Stomach (tissue), 9 donors: Measurements from ENCODE around the gene CHMP1A. TPM values are rescaled to one million over a fixed set of nuclear protein-coding genes. Genes with fewer than 3 reads are reported as not detected.
"Not testable (repeated sequence)": the region's sequence is repeated elsewhere in the genome, so short reads cannot be mapped to it uniquely, and the experiment has no call there.

Experiments
- DNase-seq, 2 donors: peaks; one replicate each; pipeline versions ENCODE4 v3.0.0 to v3.0.0-alpha.2; 2013 to 2019
- H3K27ac ChIP-seq, 5 donors: fragments of 200-600 bp in 4 of 5; sonication (generic) in 4 of 5; one replicate each; pipeline ENCODE4 v1.5.1; 2013 to 2019; ENCODE audit warnings: mild to moderate bottlenecking in 1 of 5, moderate library complexity in 1 of 5
- H3K27me3 ChIP-seq, 3 donors: fragments of 200-600 bp; sonication (generic); one replicate each; pipeline ENCODE4 v1.5.1; 2017 to 2019; ENCODE audit warnings: mixed run types in 1 of 3
- H3K36me3 ChIP-seq, 4 donors: fragments of 200-600 bp; sonication (generic); 1 replicate in 3 of 4; 2 replicates in 1 of 4; pipeline ENCODE4 v1.5.1; 2016 to 2019
- H3K4me1 ChIP-seq, 4 donors: fragments of 200-600 bp; sonication (generic); one replicate each; pipeline ENCODE4 v1.5.1; 2016 to 2019
- H3K4me3 ChIP-seq, 4 donors: fragments of 200-600 bp; sonication (generic) in 3 of 4; one replicate each; pipeline ENCODE4 v1.5.1; 2016 to 2019; ENCODE audit warnings: mild to moderate bottlenecking in 1 of 4
- H3K9me3 ChIP-seq, 4 donors: fragments of 200-600 bp; sonication (generic); one replicate each; pipeline ENCODE4 v1.5.1; 2016 to 2019
- EP300 ChIP-seq: sonication (generic); formaldehyde crosslinking; IDR thresholded peaks from one replicate; pipeline ENCODE4 v1.6.1; 2017; ENCODE audit warnings: antibody characterized with exemption
- POLR2A ChIP-seq, 4 donors: fragments of 450-650 bp; IDR thresholded peaks; one replicate each; pipeline ENCODE4 v1.6.1; 2016; ENCODE audit warnings: antibody characterized with exemption in 4 of 4, control low read depth in 2 of 4, mild to moderate bottlenecking in 1 of 4, moderate library complexity in 1 of 4
- POLR2AphosphoS5 ChIP-seq, 3 donors: sonication (generic); formaldehyde crosslinking; IDR thresholded peaks; one replicate each; pipeline ENCODE4 v1.6.1; 2016; ENCODE audit warnings: antibody characterized with exemption in 3 of 3
- WGBS, 5 donors: extraction: QIAGEN DNeasy Blood & Tissue Kit in 3 of 5; methylation state at CpG; one replicate each; pipeline versions ENCODE4 v1.1.5 to v1.1.7; 2013 to 2018; 5-methylcytosine and 5-hydroxymethylcytosine counted together
- intact Hi-C: fragments of 100-400 bp; cut with DNase I; formaldehyde crosslinking; loops from one replicate; pipeline ENCODE4 v1.15.1; 2023; ENCODE audit warnings: low total_unique reads
- polyA plus RNA-seq, 3 donors: library from polyadenylated mRNA; stranded (reverse); fragments of 200-250 nt; gene quantifications; one replicate each; pipeline ENCODE4 v1.2.3, GENCODE V29; 2013
- total RNA-seq, 5 donors: library from RNA; depleted of rRNA; stranded (reverse); fragments of >200 nt; gene quantifications; one replicate each; pipeline versions ENCODE4 v1.1.0 to v1.2.3, GENCODE V29; 2014 to 2016
- TF ChIP-seq, protein P1 (sequence below), 7 experiments: fragments of 450-650 bp in 4 of 7; fragments of 200-600 bp in 3 of 7; sonication (generic) in 3 of 7; IDR thresholded peaks; one replicate each; pipeline ENCODE4 v1.5.1; 2016 to 2019; ENCODE audit warnings: antibody characterized with exemption in 7 of 7, control low read depth in 2 of 7, mild to moderate bottlenecking in 1 of 7
- donor health status: healthy with polysubstance abuse.
- donor health status: Bipolar disorder and iron deficiency.
- donor health status: healthy.

Gene CHMP1A
- total and polyA plus RNA-seq, 8 donors = 20.1 to 146 (median 61.9) TPM

GRCh38 chr16:89639385-89639784, 18.1 kb downstream of the CHMP1A start:
- no peak overlapping the region for H3K4me3 ChIP-seq
- H3K36me3 ChIP-seq = peaks cover under 1 to 7% (median 4%) of the 10 kb centered on the region in 4 donors
- H3K9me3 ChIP-seq = no peaks in the 10 kb centered on the region
- H3K27ac ChIP-seq = no peak overlapping the region
- peaks cover 0 to 10% (median 0%) of the 10 kb centered on the region in 3 donors for H3K27me3 ChIP-seq
- WGBS, 5 donors = 31 to 56% (median 40%) methylated on average over 5 to 6 of the region's 6 CpGs
- H3K4me1 ChIP-seq = peaks cover 8 to 22% (median 18%) of the 10 kb centered on the region in 4 donors
- TF ChIP-seq, protein P1, sequence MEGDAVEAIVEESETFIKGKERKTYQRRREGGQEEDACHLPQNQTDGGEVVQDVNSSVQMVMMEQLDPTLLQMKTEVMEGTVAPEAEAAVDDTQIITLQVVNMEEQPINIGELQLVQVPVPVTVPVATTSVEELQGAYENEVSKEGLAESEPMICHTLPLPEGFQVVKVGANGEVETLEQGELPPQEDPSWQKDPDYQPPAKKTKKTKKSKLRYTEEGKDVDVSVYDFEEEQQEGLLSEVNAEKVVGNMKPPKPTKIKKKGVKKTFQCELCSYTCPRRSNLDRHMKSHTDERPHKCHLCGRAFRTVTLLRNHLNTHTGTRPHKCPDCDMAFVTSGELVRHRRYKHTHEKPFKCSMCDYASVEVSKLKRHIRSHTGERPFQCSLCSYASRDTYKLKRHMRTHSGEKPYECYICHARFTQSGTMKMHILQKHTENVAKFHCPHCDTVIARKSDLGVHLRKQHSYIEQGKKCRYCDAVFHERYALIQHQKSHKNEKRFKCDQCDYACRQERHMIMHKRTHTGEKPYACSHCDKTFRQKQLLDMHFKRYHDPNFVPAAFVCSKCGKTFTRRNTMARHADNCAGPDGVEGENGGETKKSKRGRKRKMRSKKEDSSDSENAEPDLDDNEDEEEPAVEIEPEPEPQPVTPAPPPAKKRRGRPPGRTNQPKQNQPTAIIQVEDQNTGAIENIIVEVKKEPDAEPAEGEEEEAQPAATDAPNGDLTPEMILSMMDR (IDR thresholded peaks at IDR 0.05) = no peak
- TF ChIP-seq POLR2AphosphoS5 (IDR thresholded peaks at IDR 0.05) (no peak), POLR2A (IDR thresholded peaks at IDR 0.05) (no peak), EP300 (no peak)
- intact Hi-C loops = no loop called here
- DNase-seq = no peak

GRCh38 chr16:89638455-89638854, 19.1 kb downstream of the CHMP1A start:
- peaks cover 0 to 14% (median 0%) of the 10 kb centered on the region in 3 donors for H3K27me3 ChIP-seq
- H3K36me3 ChIP-seq = no peaks in the 10 kb centered on the region
- intact Hi-C loops = no loop called here
- WGBS, 5 donors = 58 to 74% (median 62%) methylated on average over 4 to 10 of the region's 10 CpGs
- H3K4me1 ChIP-seq = peaks cover 8 to 22% (median 18%) of the 10 kb centered on the region in 4 donors
- H3K9me3 ChIP-seq = no peaks in the 10 kb centered on the region
- no peak overlapping the region for H3K27ac ChIP-seq
- TF ChIP-seq EP300 = no peak
- no peak for TF ChIP-seq POLR2A (IDR thresholded peaks at IDR 0.05)
- no peak for TF ChIP-seq POLR2AphosphoS5 (IDR thresholded peaks at IDR 0.05)
- H3K4me3 ChIP-seq = no peak overlapping the region
- DNase-seq = no peak

- intact Hi-C loops = no loop called here
- TF ChIP-seq POLR2AphosphoS5 (IDR thresholded peaks at IDR 0.05) = no peak
- TF ChIP-seq POLR2A (IDR thresholded peaks at IDR 0.05) = no peak
- TF ChIP-seq, protein P1 (IDR thresholded peaks at IDR 0.05) = no peak
- TF ChIP-seq EP300 = no peak
- 64 to 76% (median 65%) methylated on average over 4 to 10 of the region's 10 CpGs for WGBS, 5 donors
- H3K4me3 ChIP-seq = no peak overlapping the region
- H3K27ac ChIP-seq = no peak overlapping the region
- H3K9me3 ChIP-seq = no peaks in the 10 kb centered on the region
- H3K27me3 ChIP-seq = peaks cover 0 to 25% (median 4%) of the 10 kb centered on the region in 3 donors
- peaks cover 11 to 29% (median 25%) of the 10 kb centered on the region in 4 donors for H3K4me1 ChIP-seq
- H3K36me3 ChIP-seq = no peaks in the 10 kb centered on the region
- no peak for DNase-seq
Measured at GRCh38 chr16:89637379-89637778, 20.1 kb downstream of the CHMP1A start.

DNA sequence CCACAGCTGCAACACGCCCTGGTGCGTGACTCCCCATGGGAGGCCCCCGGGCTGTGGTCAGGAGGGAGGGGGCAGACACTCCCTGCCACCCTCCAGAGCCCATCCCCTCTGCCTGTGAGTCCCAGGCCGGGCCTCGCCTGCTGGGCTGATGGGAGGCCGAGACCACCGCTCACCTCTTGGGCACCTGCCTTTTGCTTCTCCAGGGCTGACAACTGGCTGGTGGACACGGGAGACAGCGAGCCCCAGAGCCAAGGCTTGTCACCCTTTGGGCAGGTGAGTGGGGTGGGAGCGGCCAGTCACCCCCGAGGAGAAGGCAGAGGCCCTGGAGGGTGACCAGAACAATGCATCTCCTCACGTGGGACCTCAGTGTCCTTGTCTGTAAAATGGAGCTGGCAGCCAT, 20.8 kb downstream of the CHMP1A start:
- TF ChIP-seq POLR2AphosphoS5 (IDR thresholded peaks at IDR 0.05) = no peak
- TF ChIP-seq, protein P1 (IDR thresholded peaks at IDR 0.05) = no peak
- H3K36me3 ChIP-seq = no peaks in the 10 kb centered on the region
- peaks cover 13 to 30% (median 26%) of the 10 kb centered on the region in 4 donors for H3K4me1 ChIP-seq
- H3K27ac ChIP-seq = no peak overlapping the region
- WGBS, 5 donors = 70 to 89% (median 73%) methylated on average over 8 to 12 of the region's 12 CpGs
- no peak for DNase-seq
- H3K27me3 ChIP-seq = peaks cover 0 to 32% (median 4%) of the 10 kb centered on the region in 3 donors
- no peak overlapping the region for H3K4me3 ChIP-seq
- intact Hi-C loops = no loop called here
- no peaks in the 10 kb centered on the region for H3K9me3 ChIP-seq

- H3K36me3 ChIP-seq, intact Hi-C loops, H3K9me3 ChIP-seq, H3K27ac ChIP-seq, H3K4me3 ChIP-seq, DNase-seq: not testable (repeated sequence)
- Histone ChIP-seq H3K4me1 (peaks cover 5 to 14% (median 11%) of the 10 kb centered on the region in 4 donors), H3K27me3 (peaks cover 0 to 37% (median 4%) of the 10 kb centered on the region in 3 donors)
- WGBS, 5 donors = 40 to 76% (median 62%) methylated on average over 2 of the region's 2 CpGs
Measured at GRCh38 chr16:89634463-89635385, 22.8 kb downstream of the CHMP1A start.
